GM18867 (cell line): ENCODE measurements around the gene NCR2.
A peak's percentile ranks its signal among the peaks of the same experiment; 100 is the strongest.
"Not testable (repeated sequence)": the region's sequence is repeated elsewhere in the genome, so short reads cannot be mapped to it uniquely, and the experiment has no call there.

ENCODE experiments used
- ATAC-seq: cut with Tn5 transposase; IDR thresholded peaks from one replicate; pipeline ENCODE4 v1.9.1; 2021; ENCODE audit warnings: mild to moderate bottlenecking, moderate library complexity; ENCODE audit not compliant: unreplicated experiment

NCR2 gene, protein sequence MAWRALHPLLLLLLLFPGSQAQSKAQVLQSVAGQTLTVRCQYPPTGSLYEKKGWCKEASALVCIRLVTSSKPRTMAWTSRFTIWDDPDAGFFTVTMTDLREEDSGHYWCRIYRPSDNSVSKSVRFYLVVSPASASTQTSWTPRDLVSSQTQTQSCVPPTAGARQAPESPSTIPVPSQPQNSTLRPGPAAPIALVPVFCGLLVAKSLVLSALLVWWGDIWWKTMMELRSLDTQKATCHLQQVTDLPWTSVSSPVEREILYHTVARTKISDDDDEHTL

GRCh38 chr6:41335296-41335695, at the start of gene NCR2:
NCR2 (plus strand) TSS chr6:41335608; CDS start chr6:41335877, 269 bp downstream.
- no peak for ATAC-seq

DNA sequence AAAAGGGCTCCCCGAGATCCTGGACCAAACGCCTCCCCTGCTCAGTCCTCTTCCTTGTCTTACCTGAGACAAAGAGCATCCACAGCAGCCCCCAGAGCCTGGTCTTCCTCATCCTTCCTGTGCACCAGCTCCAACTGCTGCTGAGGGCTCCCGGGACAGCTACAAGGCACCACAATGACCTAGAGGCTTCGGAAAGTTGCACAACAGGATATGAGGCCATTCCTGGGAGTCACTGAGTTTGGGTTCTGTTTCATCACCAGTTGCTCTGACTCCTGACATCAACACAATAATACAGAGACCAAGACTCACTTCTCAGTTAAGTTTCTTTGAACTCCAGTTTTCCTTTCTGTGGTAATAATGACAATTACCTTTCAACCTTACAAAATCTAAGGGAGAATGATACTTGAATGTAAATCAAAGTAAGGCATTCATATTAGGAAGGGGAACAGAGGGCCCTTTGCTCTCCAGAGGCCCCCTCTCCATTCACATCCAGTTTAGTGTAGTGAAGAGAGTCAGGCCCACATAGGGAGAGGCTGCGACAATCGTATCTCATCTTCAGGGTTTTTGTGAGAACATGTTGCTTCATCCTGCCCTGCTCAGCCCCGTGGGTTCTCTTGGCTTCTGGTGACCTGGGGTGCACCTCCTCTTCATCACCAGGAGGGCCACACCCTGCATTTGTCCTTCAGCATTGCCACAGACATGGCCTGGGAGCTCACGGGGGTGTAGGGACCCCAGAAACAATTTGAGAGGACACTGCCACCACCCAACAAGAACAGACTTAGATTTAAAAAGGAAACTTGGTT, 48.7 kb upstream of the NCR2 start, which contains the start of gene TREM1:
Gene TREM1, minus strand, starts transcription at position 139 of the 803 bp plus-strand sequence. Its CDS starts 27 bp downstream, at position 112.
- no peak for ATAC-seq

DNA sequence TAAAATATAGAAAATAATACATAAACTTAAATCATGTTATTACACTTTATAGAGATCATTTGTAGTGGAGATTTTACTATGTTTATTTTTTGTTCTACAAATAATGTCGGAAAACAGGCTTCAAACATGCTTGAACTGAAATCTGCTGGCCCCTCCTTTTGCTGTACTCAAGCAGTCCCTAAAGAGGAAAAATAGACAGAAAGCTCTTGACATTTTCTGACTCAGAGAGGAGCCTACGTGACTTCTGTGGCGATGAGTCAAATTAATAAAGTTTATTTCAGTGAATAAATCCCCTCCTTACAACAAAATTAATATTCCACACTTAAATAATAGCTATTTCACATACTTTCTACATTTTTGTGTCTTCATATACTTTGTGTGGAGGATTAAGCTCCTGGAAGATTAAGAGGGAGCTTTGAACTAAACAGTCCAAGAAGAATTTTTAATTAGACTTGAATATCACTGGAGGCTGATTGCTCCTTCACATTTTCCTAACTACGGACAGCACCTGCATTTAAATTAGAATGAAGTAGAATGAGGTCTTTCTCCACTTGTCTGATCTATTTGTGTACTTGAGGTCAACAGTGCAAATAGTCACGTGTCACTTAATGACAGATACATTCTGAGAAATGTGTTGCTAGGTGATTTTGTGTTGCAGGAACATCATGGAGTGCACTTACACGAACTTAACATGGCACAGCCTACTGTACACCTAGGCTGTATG, 47.2 kb upstream of the NCR2 start:
- peak; percentile 56 for ATAC-seq

DNA sequence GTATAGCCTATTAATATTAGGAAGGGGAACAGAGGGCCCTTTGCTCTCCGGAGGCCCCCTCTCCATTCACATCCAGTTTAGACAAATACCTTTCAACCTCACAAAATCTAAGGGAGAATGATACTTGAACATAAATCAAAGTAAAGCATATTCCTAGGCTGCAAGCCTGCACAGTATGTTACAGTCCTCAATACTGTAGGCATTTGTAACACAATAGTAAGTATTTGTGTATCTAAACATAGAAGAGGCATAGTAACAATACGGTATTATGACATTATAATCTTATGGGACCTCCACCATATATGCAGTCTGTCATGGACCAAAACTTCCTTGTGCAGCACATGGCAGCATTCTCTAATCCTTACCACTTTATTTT, 46.7 kb upstream of the NCR2 start:
- ATAC-seq: no peak

- no peak for ATAC-seq
Observed at GRCh38 chr6:41289815-41290214, 45.6 kb upstream of the NCR2 start.

DNA sequence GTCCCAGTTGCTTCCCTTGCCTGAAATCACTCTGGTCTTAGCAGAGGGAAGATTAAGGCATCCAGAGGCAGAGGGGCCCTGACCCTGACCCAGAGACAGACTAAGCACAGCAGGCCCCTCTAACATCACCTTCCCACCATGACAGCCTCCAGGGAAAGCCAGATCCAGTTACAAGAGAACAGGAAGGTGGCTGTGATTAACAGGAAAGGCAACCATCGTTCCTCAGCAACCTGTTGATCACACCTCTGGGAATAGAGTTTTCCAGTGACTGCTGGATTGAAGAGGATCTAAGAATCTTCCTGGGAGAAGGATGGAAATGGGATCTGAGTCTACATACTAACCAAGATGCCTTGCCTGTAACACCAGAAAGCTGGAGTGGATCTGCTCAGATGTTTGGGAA, 43.7 kb upstream of the NCR2 start:
- no peak for ATAC-seq

GRCh38 chr6:41294214-41294872, 41.1 kb upstream of the NCR2 start:
- ATAC-seq: no peak

- not testable (repeated sequence) for ATAC-seq
Observed at GRCh38 chr6:41297248-41297647, 38.2 kb upstream of the NCR2 start.

GRCh38 chr6:41298785-41299502, 36.5 kb upstream of the NCR2 start:
- no peak for ATAC-seq

DNA sequence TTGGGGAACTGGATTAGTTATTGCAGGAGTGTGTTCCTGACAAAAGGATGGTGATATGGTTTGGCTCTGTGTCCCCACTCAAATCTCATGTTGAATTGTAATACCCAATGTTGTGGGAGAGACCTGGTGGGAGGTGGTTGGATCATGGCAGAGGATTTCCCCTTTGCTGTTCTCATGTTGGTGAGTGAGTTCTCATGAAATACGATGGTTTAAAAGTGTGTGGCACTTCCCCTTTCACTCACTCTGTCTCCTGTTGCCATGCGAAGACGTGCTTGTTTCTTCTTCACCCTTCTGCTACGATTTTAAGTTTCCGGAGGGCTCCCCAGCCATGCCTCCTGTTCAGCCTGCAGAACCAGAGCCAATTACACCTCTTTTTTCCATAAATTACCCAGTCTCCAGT, 32.8 kb upstream of the NCR2 start:
- no peak for ATAC-seq

DNA sequence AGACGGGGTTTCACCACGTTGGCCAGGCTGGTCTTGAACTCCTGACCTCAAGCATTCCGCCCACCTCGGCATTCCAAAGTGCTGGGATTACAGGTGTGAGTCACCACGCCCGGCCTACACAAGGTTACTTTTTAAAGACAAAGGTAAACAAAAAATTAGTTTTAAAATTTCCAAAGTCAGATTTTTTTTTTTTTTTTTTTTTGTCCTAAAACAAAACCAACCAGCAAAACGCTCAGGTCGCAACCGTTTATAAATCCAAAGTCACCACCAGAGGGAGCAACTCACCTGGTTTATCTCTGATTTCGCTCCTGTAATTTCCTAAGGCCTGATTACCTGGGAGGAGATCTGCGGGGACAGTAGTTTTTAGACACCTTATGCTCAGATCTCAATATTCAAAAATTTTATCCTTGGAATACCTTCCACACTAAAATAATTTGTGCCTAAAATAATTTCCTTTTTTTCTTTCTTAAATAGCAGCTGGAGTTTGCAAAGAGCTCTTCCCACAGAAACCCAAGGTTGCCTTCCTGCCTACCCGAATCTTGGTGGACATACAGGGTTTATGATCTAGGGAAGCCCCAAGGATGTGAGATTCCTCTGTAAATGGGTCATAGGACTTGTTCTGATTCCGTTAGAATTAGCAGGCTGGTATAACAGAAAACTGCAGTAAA, 29.1 kb upstream of the NCR2 start:
- no peak for ATAC-seq

DNA sequence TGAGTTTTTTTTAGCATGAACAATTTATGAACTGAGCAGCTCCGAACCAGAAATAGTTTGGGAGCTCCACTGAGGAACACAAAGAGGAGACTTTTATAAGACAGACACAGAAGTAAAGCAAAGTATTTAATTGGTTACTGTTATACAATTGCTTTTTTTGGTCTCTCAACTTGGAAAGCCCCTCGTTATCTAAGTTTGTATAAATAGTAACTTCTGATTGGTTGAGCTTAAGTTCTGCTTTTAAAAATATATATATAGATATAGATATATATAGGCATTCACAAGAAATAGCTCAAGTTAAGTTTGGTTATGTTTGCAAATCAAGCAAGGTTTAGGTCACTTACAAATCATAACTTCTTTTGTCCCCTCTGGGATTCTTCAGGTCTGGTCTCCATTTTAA, 20.2 kb upstream of the NCR2 start:
- no peak for ATAC-seq

- no peak for ATAC-seq
Observed at GRCh38 chr6:41315943-41316620, 19.3 kb upstream of the NCR2 start.

DNA sequence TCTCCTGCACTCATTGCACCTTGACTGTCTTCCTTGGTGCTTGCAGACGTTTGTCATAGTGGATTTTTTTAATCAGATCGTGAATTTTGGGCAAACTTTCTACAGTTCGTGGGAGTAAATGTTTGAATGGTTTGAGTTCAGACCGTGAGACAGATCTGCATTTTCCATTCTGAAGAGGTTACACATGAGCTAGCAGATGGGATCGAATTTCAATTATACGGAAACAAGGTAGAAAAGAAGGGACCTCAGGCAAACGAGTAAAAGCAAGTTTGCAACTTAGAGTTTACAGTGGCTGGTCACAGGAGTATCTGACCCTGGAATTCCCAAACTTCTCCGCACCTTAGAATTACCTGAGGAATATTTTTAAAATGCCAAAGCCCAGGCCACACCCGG, 17.2 kb upstream of the NCR2 start:
- no peak for ATAC-seq

DNA sequence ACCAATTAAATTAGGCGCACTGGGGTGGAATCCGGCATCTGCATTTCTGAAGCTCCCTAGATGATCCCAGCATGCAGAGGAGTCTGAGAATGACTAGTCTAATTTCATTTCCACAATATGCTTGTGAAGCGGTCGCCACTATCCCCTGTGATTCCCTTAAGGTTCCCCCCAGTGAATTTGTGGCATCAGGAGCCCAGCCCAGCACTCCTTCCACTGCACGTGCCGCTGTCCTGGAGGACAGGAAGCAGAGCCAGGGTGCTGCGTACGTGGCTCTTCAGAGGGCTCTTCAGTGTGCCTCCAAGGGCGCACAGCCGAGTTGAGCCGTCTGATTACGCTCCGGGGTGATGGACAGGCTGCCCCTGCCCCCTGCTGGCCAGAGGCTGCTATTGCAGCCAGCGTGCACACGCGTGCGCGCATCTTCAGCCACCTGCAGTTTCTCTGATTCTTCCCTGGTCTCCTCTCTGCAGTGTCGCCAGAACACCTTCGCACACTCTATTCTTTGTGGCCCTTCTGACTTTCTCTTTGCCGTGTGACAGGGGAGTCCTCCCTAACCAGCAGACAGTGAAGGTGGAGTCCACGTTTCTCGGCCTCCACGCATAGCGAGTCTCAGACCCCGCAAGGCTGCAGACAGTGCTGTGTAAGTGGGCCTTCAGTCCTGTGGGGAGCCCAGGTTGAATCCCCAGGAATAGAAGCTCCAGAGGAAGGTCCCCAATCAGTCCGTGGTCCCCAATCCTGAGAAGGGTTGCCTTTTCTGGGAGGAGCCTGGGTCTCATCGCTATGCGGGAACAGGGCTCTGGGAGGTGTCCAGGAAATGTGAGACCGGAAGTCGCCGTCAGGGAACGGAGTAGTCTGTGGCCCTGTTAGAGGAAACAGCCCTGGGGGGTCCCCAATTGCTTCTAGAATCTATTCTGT, 16.5 kb upstream of the NCR2 start:
- ATAC-seq: peak; percentile 86

DNA sequence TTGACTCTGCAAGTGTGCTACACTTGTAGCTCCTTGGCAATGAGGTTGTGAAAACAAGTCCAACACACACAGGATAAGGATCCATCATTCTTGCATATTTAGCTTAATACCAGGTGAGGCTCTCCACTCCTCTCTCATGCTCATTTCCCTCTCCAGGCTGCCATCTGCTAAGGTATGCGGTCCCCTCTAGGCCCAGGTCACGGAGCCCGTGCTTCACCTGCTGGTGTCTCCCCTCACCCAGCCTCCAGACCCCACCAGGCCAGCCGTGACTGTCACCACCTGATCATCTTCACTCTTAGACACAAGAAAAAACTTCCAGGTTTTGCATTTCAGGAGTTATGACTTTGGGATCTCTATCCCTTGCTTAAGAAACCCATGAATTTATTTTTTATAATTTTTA, 14.2 kb upstream of the NCR2 start:
- no peak for ATAC-seq

DNA sequence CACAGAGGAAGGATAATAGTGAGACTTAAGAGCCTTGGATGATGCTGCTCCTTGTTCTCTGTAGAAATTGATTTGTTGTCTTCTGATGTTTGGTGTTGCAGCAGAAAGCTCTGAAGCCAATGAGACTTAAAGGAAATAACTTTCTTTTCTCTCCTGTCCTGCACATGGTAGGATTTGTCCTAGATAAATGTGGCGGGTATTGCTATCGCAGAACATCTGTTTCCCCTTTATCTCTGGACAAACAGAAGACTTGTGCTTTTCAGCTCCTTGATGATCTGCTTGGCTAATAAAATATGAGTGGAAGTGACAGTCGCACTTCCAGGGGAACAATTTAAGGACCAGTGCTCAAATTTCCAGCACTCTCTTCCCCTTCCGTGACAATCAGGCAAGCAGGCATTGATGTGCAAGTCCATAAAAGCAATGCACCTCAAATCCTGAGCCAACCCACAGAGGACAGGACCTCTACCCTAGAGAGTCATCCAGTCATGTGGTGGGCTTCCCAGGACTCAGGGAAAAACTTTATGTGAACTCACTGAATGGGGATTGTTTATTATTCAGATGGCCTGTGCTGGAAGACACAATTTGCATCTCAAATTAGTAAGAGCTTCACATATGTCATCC, 9.9 kb upstream of the NCR2 start:
- ATAC-seq: no peak

GRCh38 chr6:41326092-41326491, 9.3 kb upstream of the NCR2 start:
- ATAC-seq: no peak
